Measurements from ENCODE around the gene MOSMO. TPM values are rescaled to one million over a fixed set of nuclear protein-coding genes. Genes with fewer than 3 reads are reported as not detected.

The MOSMO gene
- total and polyA plus RNA-seq, 2 donors (not counting 3 experiments of a cell fraction or from before 2014, with no cell fraction given) = 15.9 to 22.0 TPM

DNA sequence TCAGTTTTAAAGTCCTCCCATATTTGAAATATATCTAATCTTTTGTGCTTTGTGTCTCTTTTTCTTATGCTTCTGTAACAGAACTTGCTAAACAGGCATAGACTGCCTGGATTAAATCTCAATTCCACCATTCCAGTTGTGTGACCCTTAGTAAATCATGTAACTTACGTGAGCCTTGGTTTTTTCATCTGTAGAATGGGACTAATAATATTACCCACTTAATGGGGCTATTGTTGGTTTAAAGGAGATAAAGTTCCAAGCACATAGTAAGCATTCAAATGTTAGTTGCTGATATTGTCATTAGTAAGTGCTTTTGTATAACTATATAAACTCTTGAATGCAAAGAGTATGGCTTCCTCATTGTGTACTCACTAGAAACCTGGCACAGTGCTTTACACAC lies 78.5 kb downstream of the MOSMO start:
- no peaks in the 10 kb centered on the region for H3K36me3 ChIP-seq (ENCODE audit: control insufficient read depth in 2 of 2, extremely low read depth in 1 of 2, insufficient read depth in 2 of 2, low read length in 2 of 2)
- no peaks in the 10 kb centered on the region for H3K9me1 ChIP-seq (replicated peaks; ENCODE audit: control insufficient read depth, extremely low read depth, insufficient read depth, low read length)
- H3K4me2 ChIP-seq (ENCODE audit: insufficient read depth, low read length) = no peak overlapping the region
- FAIRE-seq (no peak), DNase-seq (ENCODE audit: low read depth, low spot score) (no peak)
- TF ChIP-seq FOS (IDR thresholded peaks at IDR 0.05; ENCODE audit: borderline replicate concordance, insufficient read depth, low read length) = no peak
- TF ChIP-seq POLR2A (IDR thresholded peaks at IDR 0.05; ENCODE audit: low read depth, low read length) = no peak
- no peak for TF ChIP-seq MYC (IDR thresholded peaks at IDR 0.05; ENCODE audit: low read depth, low read length)
- TF ChIP-seq EZH2 (IDR thresholded peaks at IDR 0.05; ENCODE audit: borderline replicate concordance, low read depth, low read length, severe bottlenecking) = no peak
- TF ChIP-seq JUN (IDR thresholded peaks at IDR 0.05; ENCODE audit: borderline replicate concordance, insufficient read depth, insufficient read length, low read depth) = no peak
- no peak for TF ChIP-seq POLR2AphosphoS5 (IDR thresholded peaks at IDR 0.05; ENCODE audit: insufficient read depth, low read depth, low read length)
- TF ChIP-seq, protein P1, sequence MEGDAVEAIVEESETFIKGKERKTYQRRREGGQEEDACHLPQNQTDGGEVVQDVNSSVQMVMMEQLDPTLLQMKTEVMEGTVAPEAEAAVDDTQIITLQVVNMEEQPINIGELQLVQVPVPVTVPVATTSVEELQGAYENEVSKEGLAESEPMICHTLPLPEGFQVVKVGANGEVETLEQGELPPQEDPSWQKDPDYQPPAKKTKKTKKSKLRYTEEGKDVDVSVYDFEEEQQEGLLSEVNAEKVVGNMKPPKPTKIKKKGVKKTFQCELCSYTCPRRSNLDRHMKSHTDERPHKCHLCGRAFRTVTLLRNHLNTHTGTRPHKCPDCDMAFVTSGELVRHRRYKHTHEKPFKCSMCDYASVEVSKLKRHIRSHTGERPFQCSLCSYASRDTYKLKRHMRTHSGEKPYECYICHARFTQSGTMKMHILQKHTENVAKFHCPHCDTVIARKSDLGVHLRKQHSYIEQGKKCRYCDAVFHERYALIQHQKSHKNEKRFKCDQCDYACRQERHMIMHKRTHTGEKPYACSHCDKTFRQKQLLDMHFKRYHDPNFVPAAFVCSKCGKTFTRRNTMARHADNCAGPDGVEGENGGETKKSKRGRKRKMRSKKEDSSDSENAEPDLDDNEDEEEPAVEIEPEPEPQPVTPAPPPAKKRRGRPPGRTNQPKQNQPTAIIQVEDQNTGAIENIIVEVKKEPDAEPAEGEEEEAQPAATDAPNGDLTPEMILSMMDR (IDR thresholded peaks at IDR 0.05; ENCODE audit: extremely low read depth in 1 of 2, insufficient read depth in 1 of 2, low read depth in 1 of 2, low read length in 2 of 2) = no peak
- TF ChIP-seq, protein P2, sequence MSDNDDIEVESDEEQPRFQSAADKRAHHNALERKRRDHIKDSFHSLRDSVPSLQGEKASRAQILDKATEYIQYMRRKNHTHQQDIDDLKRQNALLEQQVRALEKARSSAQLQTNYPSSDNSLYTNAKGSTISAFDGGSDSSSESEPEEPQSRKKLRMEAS (IDR thresholded peaks at IDR 0.05; ENCODE audit: insufficient read depth, insufficient read length) = no peak
- no peak for TF ChIP-seq GATA2 (IDR thresholded peaks at IDR 0.05; ENCODE audit: insufficient read depth, insufficient read length, low read depth, low read length)
- no peaks in the 10 kb centered on the region for H3K27me3 ChIP-seq (ENCODE audit: control insufficient read depth in 2 of 2, insufficient read depth in 2 of 2, low read length in 2 of 2)
- no peak overlapping the region for H2AFZ ChIP-seq (ENCODE audit: low read depth, low read length)
- no peaks in the 10 kb centered on the region for H3K9me3 ChIP-seq (replicated peaks; ENCODE audit: control insufficient read depth, insufficient read depth, low read length)
- H3K4me1 ChIP-seq (ENCODE audit: control insufficient read depth, extremely low read depth, insufficient read depth, low read length) = no peaks in the 10 kb centered on the region
- H3K27ac ChIP-seq (ENCODE audit: insufficient read depth, low read depth, low read length) = no peak overlapping the region
- no peak overlapping the region for H3K9ac ChIP-seq (replicated peaks; ENCODE audit: extremely low read depth, insufficient read depth, low read length)
- no TSS peak for BruUV-seq (replicated peaks)
- peaks cover 4% of the 10 kb centered on the region for H3K79me2 ChIP-seq (ENCODE audit: control insufficient read depth, insufficient read depth, low read length)
- no peaks in the 10 kb centered on the region for H4K20me1 ChIP-seq (replicated peaks; ENCODE audit: control insufficient read depth, extremely low read depth, insufficient read depth, low read length)
- intact Hi-C loops (cut with micrococcal nuclease) = no loop called here
- POLR2A ChIA-PET = no interaction called here
- dilution Hi-C loops (cut with MboI; ENCODE audit: extremely low pct_ligation_motif_present, low sequenced_read_pairs) = no loop called here
- H3K4me3 ChIP-seq (replicated peaks in 1 of 3; ENCODE audit: insufficient read depth in 1 of 3, low read depth in 1 of 3, low read length in 3 of 3) = no peak overlapping the region
- CTCF ChIA-PET = no interaction called here

Data from endothelial cell of umbilical vein (primary cell).